ENCODE measurements around the gene NT5C2.
"Not testable (repeated sequence)": the region's sequence is repeated elsewhere in the genome, so short reads cannot be mapped to it uniquely, and the experiment has no call there.

NT5C2 gene

DNA sequence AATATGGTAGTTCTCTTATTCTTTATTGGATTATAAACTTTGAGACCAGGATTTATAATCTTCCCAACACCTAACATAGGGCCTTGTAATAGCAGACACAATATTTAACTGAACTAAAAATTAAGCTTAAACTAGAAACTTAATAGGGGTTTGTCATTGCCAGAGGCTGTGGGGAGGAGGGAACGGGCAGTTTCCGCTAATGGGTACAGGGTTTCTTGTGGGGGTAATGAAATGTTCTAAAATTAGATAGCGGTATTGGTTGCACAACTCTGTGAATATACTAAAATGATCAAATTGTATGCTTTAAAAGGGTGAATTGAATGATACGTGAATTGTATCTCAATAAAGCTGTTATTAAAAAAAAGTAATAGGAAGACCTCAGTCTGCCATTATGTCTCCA lies 45.4 kb downstream of the NT5C2 start:
- peak overlapping the region; percentile 13 to 54 for H3K27ac ChIP-seq

DNA sequence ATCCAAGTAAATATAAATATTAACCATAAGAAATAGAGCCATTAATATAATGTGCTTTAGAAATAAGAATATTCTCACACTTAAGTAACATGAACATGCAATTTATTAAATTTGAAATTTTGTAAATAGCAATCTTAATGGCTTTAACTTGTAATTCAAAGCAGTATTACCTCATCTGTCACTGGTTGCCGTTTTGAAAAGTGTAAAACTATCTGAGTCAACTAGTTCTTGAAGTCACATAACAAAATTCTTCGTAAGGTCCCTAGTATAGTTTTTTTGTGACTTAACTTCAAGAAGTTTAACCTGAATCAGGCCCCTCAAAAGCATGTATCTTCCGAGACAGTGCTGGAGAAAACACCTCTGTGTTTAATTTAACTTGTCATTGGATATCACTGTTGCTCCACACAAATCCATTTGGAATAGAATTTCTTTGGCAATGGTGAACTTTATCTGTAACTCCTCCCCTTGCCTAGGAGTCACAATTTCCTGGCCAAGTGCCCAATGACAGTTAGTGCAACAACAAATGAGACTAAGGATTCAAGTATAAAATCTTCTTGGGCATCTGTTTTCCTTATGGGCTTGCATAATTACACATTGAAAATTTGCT lies 47.1 kb downstream of the NT5C2 start:
- intact Hi-C loops (cut with DNase I; ENCODE audit: low total_unique reads): loop anchor here (10.0 kb wide), 1 partner anchor 49 kb away; the partner anchor contains the start of gene NT5C2
- Histone ChIP-seq H3K27me3 (no peaks in the 10 kb centered on the region), H3K4me1 (peaks cover 0 to 97% (median 37%) of the 10 kb centered on the region in 4 donors), H3K36me3 (peaks cover 0 to under 1% (median 0%) of the 10 kb centered on the region in 3 donors), H3K9me3 (no peaks in the 10 kb centered on the region), H3K4me3 (peak overlapping the region in 1 of 2 donors; percentile 10), H3K27ac (peak overlapping the region; percentile 27 to 54)
- DNase-seq: peak; percentile 78
- TF ChIP-seq, protein P1, sequence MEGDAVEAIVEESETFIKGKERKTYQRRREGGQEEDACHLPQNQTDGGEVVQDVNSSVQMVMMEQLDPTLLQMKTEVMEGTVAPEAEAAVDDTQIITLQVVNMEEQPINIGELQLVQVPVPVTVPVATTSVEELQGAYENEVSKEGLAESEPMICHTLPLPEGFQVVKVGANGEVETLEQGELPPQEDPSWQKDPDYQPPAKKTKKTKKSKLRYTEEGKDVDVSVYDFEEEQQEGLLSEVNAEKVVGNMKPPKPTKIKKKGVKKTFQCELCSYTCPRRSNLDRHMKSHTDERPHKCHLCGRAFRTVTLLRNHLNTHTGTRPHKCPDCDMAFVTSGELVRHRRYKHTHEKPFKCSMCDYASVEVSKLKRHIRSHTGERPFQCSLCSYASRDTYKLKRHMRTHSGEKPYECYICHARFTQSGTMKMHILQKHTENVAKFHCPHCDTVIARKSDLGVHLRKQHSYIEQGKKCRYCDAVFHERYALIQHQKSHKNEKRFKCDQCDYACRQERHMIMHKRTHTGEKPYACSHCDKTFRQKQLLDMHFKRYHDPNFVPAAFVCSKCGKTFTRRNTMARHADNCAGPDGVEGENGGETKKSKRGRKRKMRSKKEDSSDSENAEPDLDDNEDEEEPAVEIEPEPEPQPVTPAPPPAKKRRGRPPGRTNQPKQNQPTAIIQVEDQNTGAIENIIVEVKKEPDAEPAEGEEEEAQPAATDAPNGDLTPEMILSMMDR (IDR thresholded peaks at IDR 0.05): no peak

More for the DNA sequence above, 45.4 kb downstream of the NT5C2 start:
- TF ChIP-seq, protein P1 (IDR thresholded peaks at IDR 0.05): no peak
- Histone ChIP-seq H3K36me3 (no peaks in the 10 kb centered on the region), H3K9me3 (no peaks in the 10 kb centered on the region), H3K27me3 (no peaks in the 10 kb centered on the region), H3K4me3 (no peak overlapping the region), H3K4me1 (peaks cover 0 to 97% (median 35%) of the 10 kb centered on the region in 4 donors)
- intact Hi-C loops (cut with DNase I; ENCODE audit: low total_unique reads): loop anchor here (10.0 kb wide), 1 partner anchor 47 kb away; the partner anchor contains the start of gene NT5C2
- DNase-seq: no peak

DNA sequence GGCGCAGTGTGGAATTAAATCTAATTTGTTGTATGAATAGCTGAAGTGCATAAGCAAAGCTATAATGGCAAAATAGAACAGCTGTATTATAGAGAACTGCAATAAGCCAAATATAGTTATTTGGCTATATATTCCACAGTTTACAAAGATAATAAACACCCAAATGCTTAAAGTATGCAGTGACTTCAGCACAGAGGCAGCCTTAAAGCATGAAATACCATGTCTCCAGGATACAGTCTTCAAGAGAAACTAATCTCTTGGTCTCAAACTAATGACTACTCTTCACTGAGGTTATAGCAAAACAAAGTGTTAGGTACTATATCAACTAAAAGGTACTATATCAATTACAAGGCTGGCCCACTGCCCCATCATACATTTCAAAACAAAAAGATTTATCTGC lies 48.0 kb downstream of the NT5C2 start:
- intact Hi-C loops (cut with DNase I; ENCODE audit: low total_unique reads): loop anchor here (10.0 kb wide), 1 partner anchor 50 kb away; the partner anchor contains the start of gene NT5C2
- Histone ChIP-seq H3K9me3 (no peaks in the 10 kb centered on the region), H3K4me1 (peaks cover 0 to 92% (median 35%) of the 10 kb centered on the region in 4 donors), H3K4me3 (peak overlapping the region in 1 of 2 donors; percentile 10), H3K36me3 (peaks cover 0 to 10% (median under 1%) of the 10 kb centered on the region in 3 donors), H3K27me3 (no peaks in the 10 kb centered on the region), H3K27ac (peak overlapping the region; percentile 27 to 54)
- no peak for DNase-seq
- TF ChIP-seq, protein P1 (IDR thresholded peaks at IDR 0.05): no peak

DNA sequence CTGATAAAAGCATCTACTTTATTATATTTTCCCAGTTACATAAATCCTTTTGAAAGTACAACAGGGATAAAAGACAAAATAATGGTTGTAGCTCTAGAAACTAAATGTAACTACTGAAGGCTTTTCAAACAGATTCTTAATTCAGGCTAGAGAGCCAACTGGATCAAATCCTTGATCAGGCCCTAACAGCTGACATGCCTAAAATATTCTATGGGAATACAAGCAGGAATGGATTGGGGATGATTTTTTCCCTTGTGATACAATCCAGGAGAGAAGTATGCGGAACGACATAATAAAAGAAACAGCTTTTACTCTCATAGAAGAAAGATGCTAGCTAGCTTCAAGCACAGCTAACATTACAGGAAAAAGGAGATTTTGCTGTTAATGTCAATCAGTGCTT lies 49.0 kb downstream of the NT5C2 start:
- no peak overlapping the region for H3K4me3 ChIP-seq
- no peak for DNase-seq
- TF ChIP-seq, protein P1 (IDR thresholded peaks at IDR 0.05): no peak
- peaks cover 0 to 87% (median 33%) of the 10 kb centered on the region in 4 donors for H3K4me1 ChIP-seq
- H3K27me3 ChIP-seq: no peaks in the 10 kb centered on the region
- peak overlapping the region; percentile 27 to 54 for H3K27ac ChIP-seq
- peaks cover 0 to 15% (median 4%) of the 10 kb centered on the region in 3 donors for H3K36me3 ChIP-seq
- intact Hi-C loops (cut with DNase I; ENCODE audit: low total_unique reads): loop anchor here (10.0 kb wide), 1 partner anchor 51 kb away; the partner anchor contains the start of gene NT5C2
- H3K9me3 ChIP-seq: no peaks in the 10 kb centered on the region

DNA sequence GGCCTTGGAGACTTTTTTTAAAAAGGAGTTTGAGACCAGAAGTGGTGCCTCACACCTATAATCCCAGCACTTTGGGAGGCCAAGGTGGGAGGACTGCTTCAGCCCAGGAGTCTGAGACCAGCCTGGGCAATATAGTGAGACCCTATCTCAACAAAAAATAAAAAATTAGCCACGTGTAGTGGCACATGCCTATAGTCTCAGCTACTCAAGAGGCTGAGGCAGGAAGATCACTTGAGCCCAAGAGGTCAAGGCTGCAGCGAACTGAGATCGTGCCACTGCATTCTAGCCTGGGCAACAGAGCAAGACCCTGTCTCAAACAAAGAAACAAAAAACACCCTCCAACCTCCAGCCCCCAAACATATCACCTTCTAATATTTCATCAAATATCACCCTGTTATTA lies 49.4 kb downstream of the NT5C2 start:
- H3K4me1 ChIP-seq: peaks cover 0 to 83% (median 32%) of the 10 kb centered on the region in 4 donors
- H3K27me3 ChIP-seq, H3K4me3 ChIP-seq, DNase-seq, H3K9me3 ChIP-seq: not testable (repeated sequence)
- intact Hi-C loops (cut with DNase I; ENCODE audit: low total_unique reads): loop anchor here (10.0 kb wide), 1 partner anchor 51 kb away; the partner anchor contains the start of gene NT5C2
- H3K27ac ChIP-seq: peak overlapping the region; percentile 27 to 54
- peaks cover 0 to 19% (median 7%) of the 10 kb centered on the region in 3 donors for H3K36me3 ChIP-seq

DNA sequence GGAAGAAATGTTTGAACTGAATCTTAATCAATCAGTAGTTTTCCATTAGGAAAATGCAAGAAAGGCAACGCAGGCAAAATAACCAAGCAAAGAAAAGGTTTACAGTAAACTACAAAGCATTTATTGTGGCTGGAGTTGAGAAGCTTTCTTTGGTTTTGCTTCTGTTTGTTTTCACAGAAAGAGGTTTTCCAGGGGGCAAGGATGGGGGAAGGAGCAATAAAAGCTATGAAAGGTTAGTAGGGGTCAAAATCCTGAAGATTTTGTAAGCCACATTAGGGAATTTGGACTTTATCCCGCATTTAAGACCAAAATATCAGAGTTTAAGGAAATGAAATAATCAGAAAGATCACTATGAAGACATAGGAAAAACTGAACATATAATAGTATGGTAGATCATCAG lies 51.1 kb downstream of the NT5C2 start:
- intact Hi-C loops (cut with DNase I; ENCODE audit: low total_unique reads): loop anchor here (10.0 kb wide), 1 partner anchor 53 kb away; the partner anchor contains the start of gene NT5C2
- H3K9me3 ChIP-seq: no peaks in the 10 kb centered on the region
- H3K36me3 ChIP-seq: peaks cover 7 to 34% (median 14%) of the 10 kb centered on the region in 3 donors
- H3K27ac ChIP-seq: peak overlapping the region; percentile 44 to 54
- no peak for DNase-seq
- no peaks in the 10 kb centered on the region for H3K27me3 ChIP-seq
- TF ChIP-seq, protein P1 (IDR thresholded peaks at IDR 0.05): no peak
- no peak overlapping the region for H3K4me3 ChIP-seq
- peaks cover 0 to 68% (median 26%) of the 10 kb centered on the region in 4 donors for H3K4me1 ChIP-seq

All from tibial artery (tissue), 4 donors.